Natural killer cell (primary cell): ENCODE results near the gene ST13. TPM values are rescaled to one million over a fixed set of nuclear protein-coding genes. Genes with fewer than 3 reads are reported as not detected.

Experiments
- ATAC-seq, 3 donors: fragments of 150-1000 bp in 2 of 3; fragments of 200-7000 bp in 1 of 3; cut with Tn5 transposase; 1 replicate in 1 of 3; 2 replicates in 2 of 3; pipeline ENCODE4 v1.10.0; 2021; ENCODE audit warnings: mild to moderate bottlenecking in 2 of 3, moderate library complexity in 2 of 3
- DNase-seq, 2 donors: peaks; one replicate each; pipeline versions ENCODE4 v3.0.0 to v3.0.0-alpha.2; 2013 to 2021; ENCODE audit warnings: mixed read lengths in 1 of 2
- H3K27ac ChIP-seq: one replicate; pipeline ENCODE4 v1.5.1; 2013; ENCODE audit warnings: mild to moderate bottlenecking, low read length
- H3K27me3 ChIP-seq: one replicate; pipeline ENCODE4 v1.6.1; 2013; ENCODE audit warnings: low read length; ENCODE audit not compliant: control insufficient read depth, insufficient read depth
- H3K36me3 ChIP-seq: one replicate; pipeline ENCODE4 v1.6.1; 2013; ENCODE audit warnings: low read length; ENCODE audit not compliant: control insufficient read depth, insufficient read depth
- H3K4me1 ChIP-seq: one replicate; pipeline ENCODE4 v1.6.1; 2013; ENCODE audit warnings: low read length; ENCODE audit not compliant: control insufficient read depth, insufficient read depth
- H3K4me3 ChIP-seq: one replicate; pipeline ENCODE4 v1.5.1; 2013; ENCODE audit warnings: low read length
- H3K9me3 ChIP-seq: one replicate; pipeline ENCODE4 v1.6.1; 2013; ENCODE audit warnings: low read length; ENCODE audit not compliant: control insufficient read depth, insufficient read depth
- H3K27ac Mint-ChIP-seq, 2 donors: one replicate each; pipeline ENCODE4 v1.8.0; 2022; ENCODE audit warnings: mild to moderate bottlenecking in 2 of 2, mixed read lengths in 2 of 2, moderate library complexity in 1 of 2
- H3K27me3 Mint-ChIP-seq, 2 donors: one replicate each; pipeline ENCODE4 v1.8.0; 2022; ENCODE audit warnings: low read depth in 2 of 2, mixed read lengths in 2 of 2
- H3K36me3 Mint-ChIP-seq: one replicate; pipeline ENCODE4 v1.8.0; 2022; ENCODE audit warnings: mixed read lengths
- H3K4me1 Mint-ChIP-seq, 2 donors: one replicate each; pipeline ENCODE4 v1.8.0; 2022; ENCODE audit warnings: mixed read lengths in 2 of 2
- H3K4me3 Mint-ChIP-seq: one replicate; pipeline ENCODE4 v1.8.0; 2022; ENCODE audit warnings: mild to moderate bottlenecking, moderate library complexity, mixed read lengths
- H3K9me3 Mint-ChIP-seq, 2 donors: one replicate each; pipeline ENCODE4 v1.8.0; 2022; ENCODE audit warnings: mixed read lengths in 2 of 2
- CTCF ChIP-seq: fragments of 200-600 bp; IDR thresholded peaks from one replicate; pipeline ENCODE4 v1.8.0; 2022; ENCODE audit warnings: antibody characterized with exemption
- WGBS: methylation state at CpG from one replicate; pipeline ENCODE4 v1.1.7; 2013; ENCODE audit warnings: missing lambda C conversion rate; ENCODE audit not compliant: insufficient coverage; 5-methylcytosine and 5-hydroxymethylcytosine counted together
- intact Hi-C: fragments of 100-400 bp; cut with micrococcal nuclease; formaldehyde crosslinking; loops from one replicate; pipeline ENCODE4 v1.14.2; 2022
- total RNA-seq, 4 donors: library from RNA; stranded (reverse); fragments of 120-200 nt in 1 of 4; gene quantifications; one replicate each; pipeline versions ENCODE4 v1.2.3 to v1.2.4, GENCODE V29; 2013 to 2022

ST13 gene
- total RNA-seq, 3 donors from 2014 or later (not counting 1 experiment from before 2014, with no cell fraction given), result 72.2 to 81.9 (median 77.5) TPM

- peak in 1 of 2 donors; percentile 59 for DNase-seq
- 0% methylated on average over 27 of the region's 29 CpGs for WGBS
- Mint-ChIP-seq H3K36me3 (no peaks in the 10 kb centered on the region), H3K4me3 (peak overlapping the region; percentile 98), H3K4me1 (peaks cover 28 to 31% of the 10 kb centered on the region in 2 donors), H3K27me3 (no peaks in the 10 kb centered on the region), H3K27ac (peak overlapping the region; percentile 99 to 100), H3K9me3 (no peaks in the 10 kb centered on the region)
- Histone ChIP-seq H3K27ac (peak overlapping the region; percentile 93), H3K4me1 (peaks cover 14% of the 10 kb centered on the region), H3K36me3 (peaks cover 3% of the 10 kb centered on the region), H3K4me3 (peak overlapping the region; percentile 78), H3K27me3 (no peaks in the 10 kb centered on the region), H3K9me3 (no peaks in the 10 kb centered on the region)
- intact Hi-C loops, result loop anchor here (1.0 to 5.0 kb wide), 3 partner anchors 37 to 236 kb away; partner anchors contain the start of genes EP300, RBX1 and SLC25A17
- peak; percentile 5 to 24 (median 18) for ATAC-seq
- no peak for TF ChIP-seq CTCF
Observed at GRCh38 chr22:40855979-40856512, 393 bp downstream of the ST13 start.

- no peak for TF ChIP-seq CTCF
- H3K4me1 ChIP-seq, result peaks cover 14% of the 10 kb centered on the region
- peaks cover 29 to 34% of the 10 kb centered on the region in 2 donors for H3K4me1 Mint-ChIP-seq
- H3K9me3 Mint-ChIP-seq, result no peaks in the 10 kb centered on the region
- H3K36me3 Mint-ChIP-seq, result no peaks in the 10 kb centered on the region
- intact Hi-C loops, result loop anchor here (5.0 kb wide), 1 partner anchor 237 kb away; the partner anchor contains the start of gene EP300
- peak overlapping the region; percentile 98 for H3K4me3 Mint-ChIP-seq
- ATAC-seq (no peak), DNase-seq (peak in 1 of 2 donors; percentile 11)
- no peaks in the 10 kb centered on the region for H3K27me3 Mint-ChIP-seq
- H3K36me3 ChIP-seq, result peaks cover 6% of the 10 kb centered on the region
- peak overlapping the region; percentile 78 for H3K4me3 ChIP-seq
- no peaks in the 10 kb centered on the region for H3K9me3 ChIP-seq
- WGBS, result 51% methylated on average over 15 of the region's 20 CpGs
- H3K27ac Mint-ChIP-seq, result peak overlapping the region; percentile 99 to 100
- no peaks in the 10 kb centered on the region for H3K27me3 ChIP-seq
- H3K27ac ChIP-seq, result peak overlapping the region; percentile 93
Observed at GRCh38 chr22:40855071-40855978, 1.1 kb downstream of the ST13 start.

GRCh38 chr22:40853961-40854360, 2.5 kb downstream of the ST13 start:
- Histone ChIP-seq H3K27ac (no peak overlapping the region), H3K4me3 (no peak overlapping the region), H3K9me3 (no peaks in the 10 kb centered on the region), H3K27me3 (no peaks in the 10 kb centered on the region), H3K36me3 (peaks cover 16% of the 10 kb centered on the region), H3K4me1 (peaks cover 14% of the 10 kb centered on the region)
- intact Hi-C loops, result no loop called here
- Mint-ChIP-seq H3K36me3 (no peaks in the 10 kb centered on the region), H3K9me3 (no peaks in the 10 kb centered on the region), H3K4me3 (no peak overlapping the region), H3K27me3 (no peaks in the 10 kb centered on the region), H3K4me1 (peaks cover 29 to 36% of the 10 kb centered on the region in 2 donors), H3K27ac (peak overlapping the region; percentile 34 to 42)
- DNase-seq, result no peak
- TF ChIP-seq CTCF, result no peak
- 55% methylated on average over 2 of the region's 3 CpGs for WGBS
- ATAC-seq, result no peak
